Fibroblast of peridontal ligament (primary cell): ENCODE measurements around the gene H2AZ2.
A peak's percentile ranks its signal among the peaks of the same experiment; 100 is the strongest.
"Not testable (repeated sequence)": the region's sequence is repeated elsewhere in the genome, so short reads cannot be mapped to it uniquely, and the experiment has no call there.

Experiments used
- DNase-seq: peaks from one replicate; pipeline ENCODE4 v3.0.0-alpha.2; 2010; ENCODE audit errors: extremely low read depth

The H2AZ2 gene

GRCh38 chr7:44870780-44871179 is 22.9 kb upstream of the H2AZ2 start:
- not testable (repeated sequence) for DNase-seq

DNA sequence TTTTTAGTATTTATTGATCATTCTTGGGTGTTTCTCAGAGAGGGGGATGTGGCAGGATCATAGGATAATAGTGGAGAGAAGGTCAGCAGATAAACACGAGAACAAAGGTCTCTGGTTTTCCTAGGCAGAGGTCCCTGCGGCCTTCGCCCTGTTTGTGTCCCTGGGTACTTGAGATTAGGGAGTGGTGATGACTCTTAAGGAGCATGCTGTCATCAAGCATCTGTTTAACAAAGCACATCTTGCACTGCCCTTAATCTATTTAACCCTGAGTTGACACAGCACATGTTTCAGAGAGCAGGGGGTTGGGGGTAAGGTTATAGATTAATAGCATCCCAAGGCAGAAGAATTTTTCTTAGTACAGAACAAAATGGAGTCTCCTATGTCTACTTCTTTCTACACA is 22.4 kb upstream of the H2AZ2 start:
- DNase-seq: not testable (repeated sequence)

DNA sequence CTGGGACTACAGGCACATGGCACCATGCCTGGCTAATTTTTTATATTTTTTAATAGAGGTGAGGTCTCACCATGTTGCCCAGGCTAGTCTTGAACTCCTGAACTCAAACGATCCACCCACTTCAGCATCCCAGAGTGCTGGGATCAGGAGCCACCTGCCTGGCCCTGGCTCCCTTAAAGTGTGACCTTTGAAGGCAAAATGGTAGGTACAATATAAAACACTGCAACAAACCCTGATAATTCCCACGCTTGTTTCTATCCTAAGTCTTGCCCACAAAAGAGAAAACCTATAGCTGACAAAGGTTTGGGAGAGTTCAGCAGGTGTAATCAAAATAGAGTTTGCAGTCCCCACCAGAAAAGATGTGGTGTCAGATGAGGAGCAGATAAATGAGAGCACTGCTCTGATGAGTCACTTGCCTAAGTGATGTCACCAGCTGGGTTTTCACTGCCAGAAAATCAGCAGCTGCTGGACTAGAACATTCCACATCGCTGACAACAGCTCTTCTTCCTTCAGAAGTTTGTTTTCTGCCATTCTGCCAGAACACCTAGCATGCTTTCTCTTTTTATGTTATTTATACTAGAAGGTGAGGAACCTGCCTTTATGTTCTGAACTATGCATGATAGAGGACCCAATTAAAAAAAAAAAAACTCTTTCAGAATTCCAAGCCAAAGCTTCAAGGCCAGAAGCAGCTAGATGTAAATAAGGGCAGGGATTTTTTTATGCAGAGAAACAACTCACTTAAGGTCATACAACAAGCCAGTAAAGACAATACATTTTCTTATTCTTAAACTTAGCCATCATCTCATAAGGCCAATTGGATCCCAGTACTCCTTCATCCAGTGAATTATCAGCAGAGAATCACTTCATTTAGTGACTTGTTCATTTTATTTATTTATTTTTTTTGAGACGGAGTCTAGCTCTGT is 19.4 kb upstream of the H2AZ2 start:
- peak; percentile 85 for DNase-seq

DNA sequence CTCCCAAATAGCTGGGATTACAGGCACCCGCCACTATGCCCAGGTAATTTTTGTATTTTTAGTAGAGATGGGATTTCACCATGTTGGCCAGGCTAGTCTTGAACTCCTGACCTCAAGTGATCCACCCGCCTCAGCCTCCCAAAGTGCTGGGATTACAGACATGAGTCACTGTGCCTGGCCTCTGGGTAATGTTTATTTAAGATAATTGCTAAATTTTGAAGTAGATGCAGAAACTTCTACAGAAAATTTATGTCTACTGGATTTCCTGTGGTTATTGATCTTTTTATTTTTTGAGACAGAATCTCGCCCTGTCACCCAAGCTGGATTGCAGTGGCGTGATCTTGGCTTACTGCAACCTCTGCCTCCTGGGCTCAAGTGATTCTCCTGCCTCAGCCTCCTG is 14.1 kb upstream of the H2AZ2 start:
- peak; percentile 51 for DNase-seq

DNA sequence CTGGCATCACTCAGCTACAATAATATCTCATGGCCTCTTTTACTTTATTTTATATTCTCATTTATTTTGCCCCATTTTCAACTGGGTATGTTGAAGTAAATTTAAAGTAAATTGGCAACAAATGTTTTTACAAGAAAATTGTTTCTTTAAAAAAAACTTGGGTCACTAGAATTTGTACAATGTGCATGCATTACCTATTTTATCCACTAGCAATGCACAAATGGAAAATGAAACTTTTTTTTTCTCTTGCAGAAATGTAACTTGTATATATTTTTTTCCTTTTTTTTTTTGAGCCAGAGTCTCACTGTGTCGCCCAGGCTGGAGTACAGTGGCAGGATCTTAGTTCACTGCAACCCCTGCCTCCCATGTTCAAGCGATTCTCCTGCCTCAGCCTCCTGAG is 10.3 kb upstream of the H2AZ2 start:
- DNase-seq: peak; percentile 18

DNA sequence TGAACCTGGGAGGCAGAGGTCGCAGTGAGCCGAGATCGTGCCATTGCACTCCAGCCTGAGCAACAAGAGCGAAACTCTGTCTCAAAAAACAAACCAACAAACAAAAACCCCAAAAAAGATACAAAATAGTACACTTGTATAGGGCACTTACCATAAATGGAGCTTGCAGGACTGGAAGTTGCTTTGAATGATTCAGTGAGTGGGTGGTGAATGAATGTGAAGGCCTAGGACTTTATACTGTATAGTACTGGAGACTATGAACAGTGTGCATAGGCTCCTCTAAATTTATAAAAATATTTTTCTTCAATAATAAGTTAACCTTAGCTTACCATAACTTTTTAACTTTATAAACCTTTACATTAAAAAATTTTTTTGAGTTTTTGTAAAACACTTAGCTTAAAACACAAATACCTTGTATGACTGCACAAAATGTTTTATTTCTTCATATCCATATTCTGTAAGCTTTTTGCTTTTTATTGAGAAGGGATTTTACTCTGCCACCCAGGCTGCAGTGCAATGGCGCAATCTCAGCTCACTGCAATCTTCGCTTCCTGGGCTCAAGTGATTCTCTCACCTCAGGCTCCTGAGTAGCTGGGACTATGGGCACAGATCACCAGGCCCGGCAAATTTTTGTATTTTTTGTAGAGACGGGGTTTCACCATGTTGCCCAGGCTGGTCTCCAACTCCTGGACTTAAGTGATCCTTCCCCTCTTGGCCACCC is 6.9 kb upstream of the H2AZ2 start:
- DNase-seq: no peak

DNA sequence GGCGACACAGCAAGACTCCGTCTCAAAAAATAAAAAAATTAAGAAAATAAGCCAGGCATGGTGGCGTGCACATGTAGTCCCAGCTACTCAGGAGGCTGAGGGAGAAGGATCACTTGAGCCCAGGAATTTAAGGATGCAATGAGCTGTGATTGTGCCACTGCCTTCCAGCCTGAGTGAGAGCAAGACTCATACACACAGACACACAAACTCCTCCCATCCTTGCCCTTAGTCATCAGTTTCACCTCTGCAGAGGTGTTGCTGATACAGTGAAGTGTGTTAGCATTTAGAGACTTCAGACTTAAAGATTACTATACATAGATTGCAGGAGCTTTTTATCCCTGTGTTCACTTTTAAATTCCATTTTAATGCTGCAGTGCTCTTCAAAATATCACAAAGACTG is 5.5 kb upstream of the H2AZ2 start:
- no peak for DNase-seq

- DNase-seq: no peak
Observed at GRCh38 chr7:44852590-44852989, 4.7 kb upstream of the H2AZ2 start.

GRCh38 chr7:44849885-44850544 is 2.1 kb upstream of the H2AZ2 start:
- DNase-seq: no peak

- DNase-seq: no peak
Observed at GRCh38 chr7:44849259-44849884, 1.5 kb upstream of the H2AZ2 start.

GRCh38 chr7:44847509-44847919 is 373 bp downstream of the H2AZ2 start:
- peak; percentile 77 for DNase-seq

- DNase-seq: no peak
Observed at GRCh38 chr7:44846816-44847508, 925 bp downstream of the H2AZ2 start.

- not testable (repeated sequence) for DNase-seq
Observed at GRCh38 chr7:44846390-44846789, 1.5 kb downstream of the H2AZ2 start.

- peak; percentile 23 for DNase-seq
Observed at GRCh38 chr7:44845451-44845850, 2.4 kb downstream of the H2AZ2 start.

- DNase-seq: not testable (repeated sequence)
Observed at GRCh38 chr7:44843440-44843839, 4.4 kb downstream of the H2AZ2 start.

DNA sequence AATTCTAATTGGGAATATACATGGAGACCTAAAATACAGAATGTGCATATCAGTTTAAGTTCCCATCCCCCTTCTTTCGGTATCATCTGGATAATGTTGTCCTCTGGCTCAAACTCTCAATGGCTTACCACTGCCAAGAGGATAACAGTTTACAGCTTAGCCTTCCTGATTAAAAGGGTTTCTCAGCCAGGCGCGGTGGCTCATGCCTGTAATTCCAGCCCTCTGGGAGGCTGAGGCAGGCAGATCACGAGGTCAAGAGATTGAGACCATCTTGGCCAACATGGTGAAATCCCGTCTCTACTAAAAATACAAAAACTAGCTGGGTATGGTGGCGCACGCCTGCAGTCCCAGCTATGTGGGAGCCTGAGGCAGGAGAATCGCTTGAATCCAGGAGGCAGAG is 5.2 kb downstream of the H2AZ2 start:
- DNase-seq: not testable (repeated sequence)

GRCh38 chr7:44838751-44839150 is 9.1 kb downstream of the H2AZ2 start:
- DNase-seq: no peak

DNA sequence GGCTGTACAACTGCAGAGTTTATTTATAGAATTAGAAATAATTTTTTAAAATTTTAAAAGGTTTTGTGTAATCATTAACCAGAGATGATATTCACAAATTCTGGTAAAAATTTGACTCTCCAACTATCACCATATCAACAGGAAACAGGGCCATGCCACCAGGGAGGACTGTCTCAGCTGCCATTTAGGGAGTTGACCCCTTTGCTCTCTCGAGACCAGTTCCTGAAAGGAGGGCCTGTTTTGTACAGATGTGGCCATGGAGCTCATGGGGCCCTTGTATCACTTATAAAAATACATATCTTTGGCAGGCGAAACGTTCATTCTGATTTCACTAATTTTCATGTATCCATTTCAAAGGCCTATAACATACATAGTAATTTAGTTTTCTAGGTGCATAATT is 20.3 kb downstream of the H2AZ2 start:
- DNase-seq: no peak

DNA sequence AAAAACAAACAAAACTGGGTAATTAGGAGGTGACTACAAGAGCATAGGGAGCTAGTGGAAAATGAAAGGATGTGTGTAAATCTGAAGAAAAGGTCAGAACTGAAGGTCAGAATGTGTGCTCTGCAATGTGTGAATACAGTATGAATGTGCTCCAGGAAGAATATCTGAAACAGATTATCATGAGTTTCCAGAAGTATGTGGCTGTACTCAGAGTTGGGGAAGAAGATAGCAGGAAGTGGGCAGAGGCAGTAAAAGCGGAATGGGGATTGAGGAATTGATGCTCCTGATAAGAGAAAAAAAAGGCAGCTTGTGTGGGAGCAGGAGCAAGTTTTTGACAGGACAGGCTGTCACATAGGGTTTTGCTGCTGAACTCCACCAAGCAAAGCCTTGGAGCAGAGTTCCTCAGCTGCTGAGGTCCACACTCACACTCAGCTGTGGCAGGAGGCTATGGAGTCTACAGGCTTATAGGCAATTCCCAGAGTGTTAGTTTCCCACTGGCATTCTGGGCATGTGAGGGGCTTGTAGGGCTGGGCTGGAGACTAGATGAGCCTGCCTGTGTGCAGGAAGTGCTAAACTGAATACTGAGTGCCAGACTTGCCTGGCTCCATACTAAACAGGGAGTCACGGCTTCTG is 22.9 kb downstream of the H2AZ2 start:
- DNase-seq: peak; percentile 20

- no peak for DNase-seq
Observed at GRCh38 chr7:44823255-44823781, 24.6 kb downstream of the H2AZ2 start.

GRCh38 chr7:44819292-44819691 is 28.6 kb downstream of the H2AZ2 start:
- DNase-seq: no peak
